Natural killer cell (primary cell): ENCODE results near the gene AP2A2. TPM values are rescaled to one million over a fixed set of nuclear protein-coding genes. Genes with fewer than 3 reads are reported as not detected.

Experiments used
- ATAC-seq, 3 donors: fragments of 150-1000 bp in 2 of 3; fragments of 200-7000 bp in 1 of 3; cut with Tn5 transposase; 1 replicate in 1 of 3; 2 replicates in 2 of 3; pipeline ENCODE4 v1.10.0; 2021; ENCODE audit warnings: mild to moderate bottlenecking in 2 of 3, moderate library complexity in 2 of 3
- DNase-seq, 2 donors: peaks; one replicate each; pipeline versions ENCODE4 v3.0.0 to v3.0.0-alpha.2; 2013 to 2021; ENCODE audit warnings: mixed read lengths in 1 of 2
- H3K27ac ChIP-seq: one replicate; pipeline ENCODE4 v1.5.1; 2013; ENCODE audit warnings: mild to moderate bottlenecking, low read length
- H3K27me3 ChIP-seq: one replicate; pipeline ENCODE4 v1.6.1; 2013; ENCODE audit warnings: low read length; ENCODE audit not compliant: control insufficient read depth, insufficient read depth
- H3K36me3 ChIP-seq: one replicate; pipeline ENCODE4 v1.6.1; 2013; ENCODE audit warnings: low read length; ENCODE audit not compliant: control insufficient read depth, insufficient read depth
- H3K4me1 ChIP-seq: one replicate; pipeline ENCODE4 v1.6.1; 2013; ENCODE audit warnings: low read length; ENCODE audit not compliant: control insufficient read depth, insufficient read depth
- H3K4me3 ChIP-seq: one replicate; pipeline ENCODE4 v1.5.1; 2013; ENCODE audit warnings: low read length
- H3K9me3 ChIP-seq: one replicate; pipeline ENCODE4 v1.6.1; 2013; ENCODE audit warnings: low read length; ENCODE audit not compliant: control insufficient read depth, insufficient read depth
- H3K27ac Mint-ChIP-seq, 2 donors: one replicate each; pipeline ENCODE4 v1.8.0; 2022; ENCODE audit warnings: mild to moderate bottlenecking in 2 of 2, mixed read lengths in 2 of 2, moderate library complexity in 1 of 2
- H3K27me3 Mint-ChIP-seq, 2 donors: one replicate each; pipeline ENCODE4 v1.8.0; 2022; ENCODE audit warnings: low read depth in 2 of 2, mixed read lengths in 2 of 2
- H3K36me3 Mint-ChIP-seq: one replicate; pipeline ENCODE4 v1.8.0; 2022; ENCODE audit warnings: mixed read lengths
- H3K4me1 Mint-ChIP-seq, 2 donors: one replicate each; pipeline ENCODE4 v1.8.0; 2022; ENCODE audit warnings: mixed read lengths in 2 of 2
- H3K4me3 Mint-ChIP-seq: one replicate; pipeline ENCODE4 v1.8.0; 2022; ENCODE audit warnings: mild to moderate bottlenecking, moderate library complexity, mixed read lengths
- H3K9me3 Mint-ChIP-seq, 2 donors: one replicate each; pipeline ENCODE4 v1.8.0; 2022; ENCODE audit warnings: mixed read lengths in 2 of 2
- CTCF ChIP-seq: fragments of 200-600 bp; IDR thresholded peaks from one replicate; pipeline ENCODE4 v1.8.0; 2022; ENCODE audit warnings: antibody characterized with exemption
- WGBS: methylation state at CpG from one replicate; pipeline ENCODE4 v1.1.7; 2013; ENCODE audit warnings: missing lambda C conversion rate; ENCODE audit not compliant: insufficient coverage; 5-methylcytosine and 5-hydroxymethylcytosine counted together
- intact Hi-C: fragments of 100-400 bp; cut with micrococcal nuclease; formaldehyde crosslinking; loops from one replicate; pipeline ENCODE4 v1.14.2; 2022
- total RNA-seq, 4 donors: library from RNA; stranded (reverse); fragments of 120-200 nt in 1 of 4; gene quantifications; one replicate each; pipeline versions ENCODE4 v1.2.3 to v1.2.4, GENCODE V29; 2013 to 2022

The AP2A2 gene
- total RNA-seq, 3 donors from 2014 or later (not counting 1 experiment from before 2014, with no cell fraction given), result 57.2 to 120 (median 82.9) TPM

- intact Hi-C loops, result loop anchor here (10.0 kb wide), 1 partner anchor 67 kb away; the partner anchor contains the start of genes POLR2L and TSPAN4
- Mint-ChIP-seq H3K36me3 (no peaks in the 10 kb centered on the region), H3K27ac (peak overlapping the region; percentile 63 to 85), H3K4me1 (peaks cover 11 to 13% of the 10 kb centered on the region in 2 donors), H3K4me3 (peak overlapping the region; percentile 96), H3K9me3 (no peaks in the 10 kb centered on the region), H3K27me3 (no peaks in the 10 kb centered on the region)
- no peak for DNase-seq
- Histone ChIP-seq H3K27ac (no peak overlapping the region), H3K27me3 (no peaks in the 10 kb centered on the region), H3K9me3 (no peaks in the 10 kb centered on the region), H3K4me3 (no peak overlapping the region), H3K36me3 (no peaks in the 10 kb centered on the region), H3K4me1 (peaks cover 26% of the 10 kb centered on the region)
- 97% methylated on average over 11 of the region's 11 CpGs for WGBS
- ATAC-seq, result no peak
- TF ChIP-seq CTCF, result no peak
Observed at GRCh38 chr11:911890-912219, 13.8 kb upstream of the AP2A2 start.

- no peak overlapping the region for H3K4me3 Mint-ChIP-seq
- H3K27me3 ChIP-seq, result no peaks in the 10 kb centered on the region
- H3K36me3 Mint-ChIP-seq, result no peaks in the 10 kb centered on the region
- DNase-seq, result no peak
- intact Hi-C loops, result loop anchor here (10.0 kb wide), 1 partner anchor 67 kb away; the partner anchor contains the start of genes POLR2L and TSPAN4
- H3K9me3 Mint-ChIP-seq, result no peaks in the 10 kb centered on the region
- H3K9me3 ChIP-seq, result no peaks in the 10 kb centered on the region
- TF ChIP-seq CTCF, result no peak
- H3K4me1 Mint-ChIP-seq, result peaks cover 11 to 13% of the 10 kb centered on the region in 2 donors
- 97% methylated on average over 13 of the region's 14 CpGs for WGBS
- no peaks in the 10 kb centered on the region for H3K36me3 ChIP-seq
- H3K4me1 ChIP-seq, result peaks cover 26% of the 10 kb centered on the region
- no peak for ATAC-seq
- H3K27ac ChIP-seq, result no peak overlapping the region
- H3K27ac Mint-ChIP-seq, result no peak overlapping the region
- H3K27me3 Mint-ChIP-seq, result no peaks in the 10 kb centered on the region
- H3K4me3 ChIP-seq, result no peak overlapping the region
Observed at GRCh38 chr11:912266-912665, 13.4 kb upstream of the AP2A2 start.

- ATAC-seq, result no peak
Observed at GRCh38 chr11:913043-913442, 12.6 kb upstream of the AP2A2 start.

More at GRCh38 chr11:913043-913442, 12.6 kb upstream of the AP2A2 start:
- no peaks in the 10 kb centered on the region for H3K36me3 Mint-ChIP-seq
- H3K4me1 Mint-ChIP-seq, result peaks cover 11 to 13% of the 10 kb centered on the region in 2 donors
- peaks cover 22% of the 10 kb centered on the region for H3K4me1 ChIP-seq
- no peak overlapping the region for H3K27ac ChIP-seq
- H3K4me3 Mint-ChIP-seq, result no peak overlapping the region
- TF ChIP-seq CTCF, result no peak
- no peak for DNase-seq
- no peak overlapping the region for H3K27ac Mint-ChIP-seq
- H3K9me3 Mint-ChIP-seq, result no peaks in the 10 kb centered on the region
- no peaks in the 10 kb centered on the region for H3K9me3 ChIP-seq
- H3K27me3 ChIP-seq, result no peaks in the 10 kb centered on the region
- H3K36me3 ChIP-seq, result no peaks in the 10 kb centered on the region
- intact Hi-C loops, result loop anchor here (10.0 kb wide), 1 partner anchor 68 kb away; the partner anchor contains the start of genes POLR2L and TSPAN4
- H3K27me3 Mint-ChIP-seq, result no peaks in the 10 kb centered on the region
- 86% methylated on average over 4 of the region's 4 CpGs for WGBS
- no peak overlapping the region for H3K4me3 ChIP-seq
